Measurements from ENCODE around the gene PES1.

- no peak for TF ChIP-seq CTCF (IDR thresholded peaks at IDR 0.05 in 8 of 11, conservative IDR thresholded peaks at IDR 0.05 in 3 of 11)
- TF ChIP-seq POLR2AphosphoS5 (IDR thresholded peaks at IDR 0.05) = no peak
These were observed 17.4 kb downstream of the PES1 start, which contains the start of gene GAL3ST1 for GRCh38 chr22:30574095-30574981.

Measured in spleen (tissue), 7 donors.